GM15510 (cell line): ENCODE results near the gene STK38L.

ENCODE experiments used
- POLR2A ChIP-seq: IDR thresholded peaks from 3 replicates; pipeline ENCODE4 v1.6.1; 2011; ENCODE audit warnings: borderline replicate concordance; ENCODE audit not compliant: insufficient read length; ENCODE audit errors: extremely low read depth

STK38L gene

GRCh38 chr12:27316947-27317346 lies 72.9 kb downstream of the STK38L start:
- no peak for TF ChIP-seq POLR2A

DNA sequence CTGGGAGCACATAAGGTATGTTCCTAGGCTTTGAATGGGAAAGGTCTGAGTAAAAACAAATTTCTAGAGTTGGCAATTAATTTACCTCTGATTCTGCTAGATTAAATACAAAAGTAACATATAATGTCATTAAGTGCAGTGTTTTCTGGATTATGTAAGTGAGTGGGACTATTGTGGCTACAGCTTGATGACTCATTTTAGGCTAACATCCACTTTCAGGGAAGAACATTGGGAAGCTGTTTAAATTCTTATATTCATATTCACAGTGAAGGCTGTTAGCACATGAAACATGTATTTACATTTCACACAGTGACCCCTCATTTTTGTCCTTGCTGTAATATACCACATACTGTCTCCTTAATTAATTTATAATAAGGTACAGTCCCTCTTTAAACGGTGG lies 75.3 kb downstream of the STK38L start:
- no peak for TF ChIP-seq POLR2A

DNA sequence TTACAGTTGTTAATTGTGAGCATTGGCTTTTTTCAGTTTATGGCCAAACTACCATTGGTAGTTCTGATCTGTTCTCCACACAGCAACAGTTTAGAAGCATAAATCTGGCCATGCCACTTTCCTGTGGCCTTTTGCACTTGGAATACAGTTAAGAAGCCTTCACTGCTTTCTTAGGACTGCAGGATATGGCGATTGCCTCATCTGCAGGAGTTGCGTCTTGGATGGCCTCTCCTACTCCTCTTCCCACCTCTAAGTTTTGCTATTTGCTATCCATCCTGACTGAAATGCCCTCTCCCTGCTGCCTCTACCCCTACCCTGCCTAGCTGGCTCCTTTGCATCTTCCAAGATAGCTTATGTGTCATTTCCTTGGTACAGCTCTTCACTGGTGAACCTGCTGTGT lies 75.8 kb downstream of the STK38L start:
- no peak for TF ChIP-seq POLR2A

DNA sequence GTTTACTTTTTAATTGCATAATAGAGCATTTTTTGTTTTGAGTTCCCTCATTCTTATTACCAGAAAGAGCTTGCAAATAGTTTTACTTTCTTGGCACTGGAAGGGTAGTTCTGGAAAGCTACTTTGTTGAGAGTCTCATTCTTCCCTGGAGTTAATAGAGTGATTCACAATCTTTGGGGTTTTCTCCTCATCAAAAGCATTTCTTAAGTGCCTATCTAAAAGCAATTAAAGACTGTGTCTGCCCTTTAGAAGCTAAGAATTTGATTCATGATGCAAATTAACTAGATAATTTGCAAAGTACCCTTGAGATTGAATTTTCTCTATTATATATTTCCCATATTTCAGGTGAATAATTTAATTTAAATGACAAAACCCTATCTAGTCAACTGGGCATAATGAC lies 80.4 kb downstream of the STK38L start:
- TF ChIP-seq POLR2A, result no peak

DNA sequence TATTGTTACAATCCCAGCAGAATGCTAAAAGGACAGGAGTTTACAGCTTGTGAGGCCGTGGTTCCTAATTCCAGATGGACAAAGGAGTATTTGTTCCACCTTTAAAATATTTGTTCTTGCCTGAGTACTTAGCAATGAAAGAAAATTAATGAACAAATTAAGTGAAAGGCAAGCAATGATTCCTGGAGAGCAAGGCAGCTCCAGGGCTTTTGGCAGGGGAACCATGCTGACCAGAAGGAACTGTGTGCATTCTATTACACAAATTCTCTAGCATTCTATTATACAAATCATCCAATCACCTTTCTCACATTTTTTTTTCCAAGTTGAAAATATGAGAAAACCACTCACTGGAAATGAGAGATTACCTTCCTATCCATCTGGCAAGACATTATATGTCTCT lies 86.8 kb downstream of the STK38L start:
- no peak for TF ChIP-seq POLR2A

- TF ChIP-seq POLR2A, result no peak
Observed at GRCh38 chr12:27331291-27331926, 87.3 kb downstream of the STK38L start.

DNA sequence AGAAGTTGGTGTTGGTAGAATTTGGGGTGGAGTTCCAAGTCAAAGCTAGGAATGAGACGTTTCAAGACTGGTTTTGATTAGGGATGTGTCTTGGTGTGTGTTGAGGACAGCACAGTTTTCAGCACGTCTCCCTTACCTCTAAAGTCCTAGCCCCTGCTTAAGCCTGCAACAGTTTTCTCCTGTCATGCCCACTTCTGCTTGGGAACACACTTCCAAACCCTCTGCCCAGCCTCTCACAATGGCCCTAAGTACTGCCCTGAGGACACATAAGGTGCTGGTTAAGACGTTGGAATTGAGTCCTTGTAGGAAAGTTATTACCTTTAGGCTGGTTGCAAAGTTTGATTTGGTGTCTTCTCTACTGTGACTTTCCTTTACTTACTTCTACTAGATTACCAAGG lies 87.8 kb downstream of the STK38L start:
- no peak for TF ChIP-seq POLR2A

DNA sequence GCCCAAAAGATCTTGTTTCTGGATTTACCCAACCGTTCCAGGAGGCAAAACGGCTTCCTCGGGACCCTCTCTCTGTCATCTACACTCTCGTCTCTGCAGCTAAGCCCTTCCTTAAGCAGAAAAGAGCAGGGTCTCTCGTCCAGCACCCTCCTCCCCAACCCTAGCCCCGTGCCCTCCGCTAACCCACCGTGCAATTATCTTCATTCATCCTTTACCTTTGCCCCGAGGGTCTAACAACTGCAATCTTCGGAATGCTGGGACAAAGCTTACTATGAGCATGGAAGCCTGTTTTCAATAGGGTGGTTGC lies 88.3 kb downstream of the STK38L start:
- TF ChIP-seq POLR2A, result no peak

- peak; percentile 59 for TF ChIP-seq POLR2A
Observed at GRCh38 chr12:27332714-27333402, 88.8 kb downstream of the STK38L start, which contains the start of gene BMAL2. TSS of gene BMAL2 (plus strand) at chr12:27332836. CDS start at chr12:27333073, 237 bp downstream.

DNA sequence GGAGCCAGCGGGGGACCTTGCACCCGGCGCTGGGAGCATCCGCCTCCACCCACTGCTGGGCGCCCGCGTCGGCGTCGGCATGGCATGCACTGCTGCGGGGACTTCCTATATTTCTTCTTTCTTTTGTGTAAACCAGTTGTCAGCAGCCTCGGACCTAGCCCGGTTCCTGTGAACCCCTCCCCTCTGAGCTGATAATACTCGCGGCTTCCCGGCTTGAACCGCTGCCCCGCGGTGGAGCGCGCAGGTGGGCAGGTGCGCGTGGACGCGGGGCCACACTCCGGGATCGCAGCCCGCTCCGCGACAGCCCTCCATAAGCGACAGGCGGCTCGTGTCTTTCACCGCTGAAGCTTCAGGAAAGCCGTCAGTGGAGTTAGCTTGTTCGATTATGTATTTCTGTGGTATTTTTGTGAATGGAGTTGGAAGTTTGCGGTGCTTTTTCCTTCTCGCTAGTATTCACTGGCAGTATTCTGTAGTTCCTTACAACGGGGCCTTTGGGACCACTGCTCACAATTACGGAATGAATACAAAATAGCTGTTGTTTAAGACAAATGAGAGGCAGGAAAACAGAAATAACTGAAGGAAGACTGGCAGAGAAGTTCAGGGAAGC lies 89.4 kb downstream of the STK38L start:
- TF ChIP-seq POLR2A, result no peak

DNA sequence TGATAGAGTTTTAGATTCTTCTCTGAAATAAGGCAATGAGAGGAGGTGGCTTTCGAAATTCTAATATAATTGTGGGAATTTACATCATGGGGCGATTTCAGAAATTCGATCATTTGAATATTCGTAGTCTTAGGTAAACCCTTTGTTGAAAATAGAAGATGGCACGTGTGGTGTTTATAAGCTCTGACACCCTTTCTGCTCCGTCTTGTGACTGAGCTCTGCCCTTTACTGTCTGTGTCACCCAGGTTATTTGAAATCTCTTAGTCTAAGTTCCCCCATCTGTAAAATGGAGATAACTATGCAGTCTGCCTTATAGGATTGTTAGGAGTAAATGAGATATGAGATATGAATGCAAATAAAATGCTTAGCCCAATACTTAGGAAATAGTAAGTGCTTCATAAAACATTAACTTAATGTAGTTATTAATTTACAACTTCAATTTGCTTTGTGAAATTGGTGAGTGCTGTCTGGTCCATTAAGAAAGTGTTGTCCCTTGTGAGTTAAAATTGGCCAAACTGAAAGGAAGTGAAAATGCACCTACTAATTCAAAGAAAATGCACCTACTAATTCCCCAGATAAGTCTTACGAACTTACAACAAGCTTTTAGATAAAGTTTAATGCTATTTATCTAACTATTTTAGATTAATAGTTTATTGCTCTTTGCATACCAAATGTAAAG lies 90.1 kb downstream of the STK38L start:
- TF ChIP-seq POLR2A, result peak; percentile 25

- TF ChIP-seq POLR2A, result no peak
Observed at GRCh38 chr12:27334721-27335082, 90.6 kb downstream of the STK38L start.

GRCh38 chr12:27335364-27336281 lies 91.5 kb downstream of the STK38L start:
- no peak for TF ChIP-seq POLR2A

DNA sequence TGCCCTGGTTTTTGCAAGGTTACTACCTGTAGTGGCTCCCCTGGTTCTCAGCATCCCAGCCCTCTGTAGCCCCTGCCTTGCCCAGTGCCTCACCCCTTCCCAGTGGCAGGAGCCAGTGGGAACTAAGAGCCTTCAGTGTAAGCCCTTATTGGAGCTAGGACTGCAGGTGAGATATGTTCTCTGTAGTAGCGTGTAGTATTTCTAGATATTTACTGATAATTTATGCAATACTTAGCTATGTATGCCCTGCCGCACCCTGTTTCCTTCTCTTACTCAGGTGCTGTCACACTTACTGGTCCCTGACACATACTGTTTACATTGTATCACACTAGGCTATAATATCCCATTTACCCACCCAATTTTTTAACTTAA lies 92.2 kb downstream of the STK38L start:
- TF ChIP-seq POLR2A, result no peak

- no peak for TF ChIP-seq POLR2A
Observed at GRCh38 chr12:27337376-27337775, 93.3 kb downstream of the STK38L start.
